HG02610 (cell line): Measurements from ENCODE around the gene RBM47.
"Not testable (repeated sequence)": the region's sequence is repeated elsewhere in the genome, so short reads cannot be mapped to it uniquely, and the experiment has no call there.

Experiments
- ATAC-seq: cut with Tn5 transposase; IDR thresholded peaks from one replicate; pipeline ENCODE4 v1.9.1; 2021; ENCODE audit warnings: mild to moderate bottlenecking, moderate library complexity; ENCODE audit not compliant: unreplicated experiment

The RBM47 gene

DNA sequence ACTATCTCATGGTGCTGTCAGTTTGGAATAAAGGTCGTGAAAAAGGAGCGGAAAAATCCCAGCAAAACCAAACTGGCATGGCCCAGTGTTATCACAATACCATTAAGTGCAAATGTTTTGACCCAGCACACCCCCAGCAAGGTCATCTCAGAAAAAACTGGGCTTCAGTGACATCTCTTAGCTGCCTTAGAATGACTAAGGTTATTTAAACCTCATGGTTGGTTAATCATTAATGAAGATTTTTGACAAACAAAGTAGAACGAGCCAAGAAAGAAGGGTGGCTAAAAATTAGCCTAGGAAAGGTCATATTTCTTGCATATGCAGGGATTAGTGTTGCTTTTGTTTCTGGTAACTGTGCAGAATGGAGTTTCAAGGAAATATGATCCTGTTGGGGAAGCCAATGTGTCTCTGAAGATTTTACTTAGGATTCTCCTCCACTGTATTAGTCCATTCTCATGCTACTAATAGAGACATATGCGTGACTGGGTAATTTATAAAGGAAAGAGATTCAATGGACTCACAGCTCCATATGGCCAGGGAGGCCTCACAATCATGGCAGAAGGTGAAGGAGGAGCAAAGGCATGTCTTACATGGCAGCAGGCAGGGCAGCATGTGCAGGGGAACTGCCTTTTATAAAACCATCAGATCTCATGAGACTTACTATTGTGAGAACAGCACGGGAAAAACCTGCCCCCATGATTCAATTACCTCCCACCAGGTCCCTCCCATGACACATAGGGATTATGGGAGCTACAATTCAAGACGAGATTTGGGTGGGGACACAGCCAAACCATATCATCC lies 211.0 kb downstream of the RBM47 start:
- no peak for ATAC-seq

GRCh38 chr4:40417941-40418340 lies 211.7 kb downstream of the RBM47 start:
- no peak for ATAC-seq

GRCh38 chr4:40414673-40415072 lies 215.0 kb downstream of the RBM47 start:
- no peak for ATAC-seq

- no peak for ATAC-seq
Measured at GRCh38 chr4:40412866-40413795, 216.5 kb downstream of the RBM47 start.

GRCh38 chr4:40412388-40412787 lies 217.3 kb downstream of the RBM47 start:
- no peak for ATAC-seq

GRCh38 chr4:40409835-40410234 lies 219.8 kb downstream of the RBM47 start:
- no peak for ATAC-seq

- not testable (repeated sequence) for ATAC-seq
Measured at GRCh38 chr4:40407468-40407867, 222.2 kb downstream of the RBM47 start.

DNA sequence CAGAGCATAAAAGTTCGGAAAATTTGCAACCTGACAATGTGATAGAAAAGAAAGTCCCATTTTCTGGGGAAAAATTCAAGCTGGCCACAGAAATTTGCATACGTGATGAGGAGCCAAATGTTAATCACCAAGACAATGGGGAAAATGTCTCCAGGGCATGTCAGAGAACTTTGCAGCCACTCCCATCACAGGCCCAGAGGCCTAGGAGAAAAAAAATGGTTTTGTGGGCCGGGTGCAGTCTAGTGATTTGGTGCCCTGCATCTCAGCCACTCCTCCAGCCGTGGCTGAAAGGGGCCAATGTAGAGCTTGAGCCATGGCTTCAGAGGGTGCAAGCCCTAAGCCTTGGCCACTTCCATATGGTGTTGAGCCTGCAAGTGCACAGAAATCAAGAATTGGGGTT lies 223.3 kb downstream of the RBM47 start:
- no peak for ATAC-seq

GRCh38 chr4:40405193-40405592 lies 224.5 kb downstream of the RBM47 start:
- no peak for ATAC-seq

DNA sequence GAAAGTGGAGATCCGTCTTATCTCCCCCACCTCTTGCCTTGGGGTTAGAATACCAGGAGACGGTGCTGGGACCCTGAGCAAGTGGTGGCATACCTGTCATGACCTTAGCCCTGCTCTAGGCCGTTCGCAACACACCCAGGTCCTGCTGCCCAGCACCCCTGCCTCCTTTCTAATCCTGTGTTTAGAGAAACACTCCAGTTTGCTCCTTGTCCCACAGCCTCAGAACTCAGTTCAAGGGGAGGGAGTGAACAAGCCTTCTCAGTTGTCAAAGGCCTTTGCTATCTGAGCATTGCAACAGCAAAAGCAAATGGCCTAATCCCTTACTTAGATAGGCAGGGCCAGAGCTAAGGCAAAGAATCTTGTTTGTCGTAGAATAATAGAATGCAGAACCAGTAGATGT lies 226.6 kb downstream of the RBM47 start:
- ATAC-seq, result no peak

DNA sequence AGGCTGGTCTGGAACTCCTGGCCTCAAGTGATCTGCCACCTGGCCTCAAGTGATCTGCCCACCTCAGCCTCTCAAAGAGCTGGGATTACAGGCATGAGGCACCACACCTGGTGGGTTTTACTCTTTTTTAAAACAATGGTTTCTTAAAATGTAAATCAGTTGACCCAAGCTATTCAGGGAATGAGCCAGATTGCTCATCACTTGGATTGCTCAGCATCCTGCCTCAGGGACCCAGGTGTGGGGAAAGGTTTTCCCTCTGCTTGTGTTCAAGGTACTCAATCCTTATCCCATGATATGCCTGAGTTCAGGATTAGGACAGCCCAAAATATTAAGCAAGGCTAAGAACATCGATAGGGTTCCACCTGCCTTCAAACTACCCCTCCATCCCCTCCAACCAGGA lies 227.1 kb downstream of the RBM47 start:
- no peak for ATAC-seq

GRCh38 chr4:40401631-40402030 lies 228.0 kb downstream of the RBM47 start:
- no peak for ATAC-seq

DNA sequence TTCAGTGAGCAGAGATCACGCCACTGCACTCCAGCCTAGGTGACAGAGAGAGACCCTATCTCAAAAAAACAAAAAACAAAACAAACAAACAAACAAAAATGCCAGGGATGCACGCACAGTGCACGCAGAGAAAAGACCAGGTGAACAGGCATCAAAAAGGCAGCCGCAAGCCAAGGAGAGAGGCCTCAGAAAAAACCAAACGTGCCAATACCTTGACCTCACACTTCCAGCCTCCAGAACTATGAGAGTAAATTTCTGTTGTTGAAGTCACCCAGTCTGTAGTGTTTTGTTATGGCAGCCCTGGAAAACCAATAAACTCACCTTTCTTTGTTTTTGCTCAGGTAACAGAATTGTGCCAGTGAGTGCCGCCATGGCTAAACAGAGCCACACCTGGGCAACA lies 228.6 kb downstream of the RBM47 start:
- ATAC-seq, result no peak

DNA sequence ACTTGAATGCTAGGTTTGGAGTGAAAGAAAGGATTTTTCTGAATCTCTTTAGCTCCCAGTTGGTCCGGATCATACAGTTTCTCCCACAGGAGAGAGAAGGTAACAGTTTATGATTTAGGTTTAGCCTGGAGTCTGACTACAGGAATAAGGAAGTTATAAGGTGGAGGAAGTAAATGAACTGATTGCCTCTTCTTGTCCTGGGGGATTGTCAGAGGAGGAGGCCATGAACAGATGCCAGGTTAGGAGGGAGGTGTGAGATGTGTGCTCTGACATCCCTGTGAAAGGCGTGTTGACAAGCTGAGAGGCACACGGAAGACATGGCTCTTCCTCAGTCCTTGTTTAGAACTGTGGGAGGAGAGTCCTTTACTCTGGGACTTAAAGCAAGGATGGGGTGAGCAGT lies 230.1 kb downstream of the RBM47 start:
- no peak for ATAC-seq

DNA sequence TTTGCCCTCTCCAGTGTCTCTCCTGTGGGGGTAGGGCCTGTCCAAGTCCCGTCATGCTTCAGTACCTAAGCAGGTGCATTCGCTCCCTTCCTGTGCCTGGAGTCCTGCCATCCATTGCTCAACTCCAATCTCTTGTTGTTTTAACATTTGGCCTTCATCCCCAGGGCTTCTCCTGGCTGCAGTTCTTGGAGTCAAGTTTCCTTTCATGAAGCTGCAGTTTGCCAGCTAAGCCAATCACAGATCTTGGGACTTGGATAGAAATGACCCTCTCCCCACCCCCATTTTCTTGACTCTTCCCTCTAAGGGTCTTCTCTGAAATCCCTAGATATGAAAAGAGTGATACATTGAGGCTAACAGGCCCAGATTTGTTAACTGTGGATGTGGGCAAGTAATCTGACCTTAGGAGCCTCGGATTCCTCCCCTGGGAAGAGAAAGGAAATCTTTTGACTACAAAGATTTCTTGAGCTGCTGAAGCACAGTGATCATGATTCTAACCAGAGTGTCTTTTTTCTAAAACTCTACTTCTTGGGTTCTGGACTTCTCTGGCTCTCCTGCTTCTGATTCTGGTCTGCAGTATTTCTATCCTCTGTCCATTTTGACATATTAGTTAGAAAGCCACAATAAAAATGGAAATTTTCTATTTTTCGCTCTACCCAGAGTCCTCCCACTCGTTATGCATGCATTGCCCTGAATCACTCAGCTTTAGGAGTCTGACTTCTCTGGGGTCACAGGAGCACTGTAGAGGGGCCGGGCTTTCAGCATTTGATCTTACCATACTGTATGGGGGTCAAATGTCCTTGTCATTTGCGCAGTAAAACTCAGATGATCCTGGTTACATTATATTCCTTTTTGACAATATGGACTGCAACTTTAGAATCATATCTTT lies 233.5 kb downstream of the RBM47 start:
- ATAC-seq, result no peak

DNA sequence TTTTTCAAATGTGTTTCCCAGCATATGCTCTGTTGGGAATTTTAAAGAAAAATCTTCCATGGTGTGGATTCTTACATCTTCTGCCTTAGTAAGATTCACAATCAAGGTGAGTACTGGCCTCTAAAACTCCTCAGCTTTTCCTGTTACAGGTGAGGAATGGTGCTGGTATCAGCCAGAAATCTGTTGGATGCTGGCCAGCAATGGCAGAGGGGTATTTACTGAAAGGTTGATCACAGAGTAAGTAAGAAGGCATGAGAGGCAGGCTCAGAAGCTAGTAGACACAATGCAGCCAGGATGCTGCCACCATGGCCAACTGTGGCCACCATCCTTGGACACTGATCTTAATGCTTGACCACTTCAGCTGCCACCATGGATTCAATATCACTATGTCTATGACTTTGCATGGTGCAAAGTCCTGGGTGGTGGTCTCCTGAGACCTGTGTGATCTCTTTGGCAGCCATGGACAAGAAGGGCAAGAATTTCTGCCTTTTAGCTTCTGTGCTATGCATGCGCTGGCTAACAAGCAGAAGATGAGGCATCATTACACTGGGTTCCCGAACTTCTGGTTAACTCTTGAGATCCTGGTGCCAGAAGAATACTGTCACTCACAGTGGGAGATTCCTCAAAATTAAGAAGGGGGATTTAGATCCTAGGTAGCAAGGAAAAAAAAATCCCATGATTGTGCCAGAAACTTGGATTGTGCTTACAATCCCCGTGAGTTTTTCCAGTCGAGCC lies 234.3 kb downstream of the RBM47 start:
- no peak for ATAC-seq

- no peak for ATAC-seq
Measured at GRCh38 chr4:40394236-40394635, 235.4 kb downstream of the RBM47 start.

DNA sequence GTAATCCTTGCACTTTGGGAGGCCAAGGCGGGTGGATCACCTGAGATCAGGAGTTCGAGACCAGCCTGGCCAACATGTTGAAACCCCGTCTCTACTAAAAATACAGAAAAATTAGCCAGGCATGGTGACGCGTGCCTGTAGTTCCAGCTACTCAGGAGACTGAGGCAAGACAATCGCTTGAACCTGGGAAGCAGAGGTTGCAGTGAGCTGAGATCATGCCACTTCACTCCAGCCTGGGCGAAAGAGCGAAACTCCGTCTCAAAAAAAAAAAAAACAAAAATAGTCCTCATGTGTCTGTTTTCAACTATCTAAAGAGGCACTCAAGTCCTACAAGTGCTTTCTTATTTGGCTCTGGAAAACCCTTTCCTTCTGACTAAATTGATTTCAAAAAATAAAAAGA lies 237.4 kb downstream of the RBM47 start:
- not testable (repeated sequence) for ATAC-seq

DNA sequence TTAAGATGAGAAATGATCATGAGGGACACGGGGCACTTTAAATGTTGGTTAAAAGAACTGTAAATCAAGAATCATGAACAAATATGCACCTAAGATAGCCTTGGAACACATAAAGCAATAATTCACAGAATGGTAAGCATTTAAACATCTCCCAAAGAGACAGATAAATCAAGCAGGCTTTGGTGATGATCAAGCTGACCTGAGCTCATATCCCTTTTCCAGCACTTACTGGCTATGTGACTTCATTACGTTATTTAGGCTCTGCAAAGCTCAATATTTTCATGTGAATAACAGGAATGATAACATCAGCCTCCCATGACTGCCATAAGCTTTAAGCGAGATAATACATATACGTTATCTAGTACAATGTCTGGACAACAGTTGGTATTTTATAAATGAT lies 239.7 kb downstream of the RBM47 start:
- no peak for ATAC-seq

GRCh38 chr4:40388239-40388638 lies 241.4 kb downstream of the RBM47 start:
- ATAC-seq, result no peak
